Measurements from ENCODE around the gene L3MBTL4. TPM values are rescaled to one million over a fixed set of nuclear protein-coding genes. Genes with fewer than 3 reads are reported as not detected.

L3MBTL4 gene
- total RNA-seq, 1 experiment from 2014 or later, result not detected

DNA sequence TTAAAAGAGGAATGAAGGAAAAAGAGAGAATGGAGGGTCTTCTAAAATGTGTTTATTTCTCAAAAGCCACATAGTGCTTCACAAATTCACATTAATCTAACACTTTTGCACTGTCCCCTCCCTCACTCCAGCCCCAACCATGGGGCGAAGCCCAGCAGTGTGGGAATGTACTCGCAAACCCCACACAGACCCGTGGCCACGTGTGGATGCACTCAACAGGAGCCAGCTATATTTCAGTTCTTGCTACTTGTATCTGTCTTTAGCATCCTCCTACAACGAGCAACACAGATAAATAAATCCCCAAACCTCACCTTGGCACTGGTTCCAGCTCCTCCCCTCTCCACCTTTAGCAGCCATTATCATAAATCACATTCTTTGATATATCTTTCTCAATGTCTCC is 427.5 kb downstream of the L3MBTL4 start:
- intact Hi-C loops (cut with micrococcal nuclease; ENCODE audit: unreplicated experiment), result no loop called here
- H3K27ac ChIP-seq, result no peak overlapping the region
- no peaks in the 10 kb centered on the region for H3K9me2 ChIP-seq (ENCODE audit: insufficient read depth)
- no peaks in the 10 kb centered on the region for H3K36me3 ChIP-seq (ENCODE audit: low read depth)
- TF ChIP-seq, protein P1, sequence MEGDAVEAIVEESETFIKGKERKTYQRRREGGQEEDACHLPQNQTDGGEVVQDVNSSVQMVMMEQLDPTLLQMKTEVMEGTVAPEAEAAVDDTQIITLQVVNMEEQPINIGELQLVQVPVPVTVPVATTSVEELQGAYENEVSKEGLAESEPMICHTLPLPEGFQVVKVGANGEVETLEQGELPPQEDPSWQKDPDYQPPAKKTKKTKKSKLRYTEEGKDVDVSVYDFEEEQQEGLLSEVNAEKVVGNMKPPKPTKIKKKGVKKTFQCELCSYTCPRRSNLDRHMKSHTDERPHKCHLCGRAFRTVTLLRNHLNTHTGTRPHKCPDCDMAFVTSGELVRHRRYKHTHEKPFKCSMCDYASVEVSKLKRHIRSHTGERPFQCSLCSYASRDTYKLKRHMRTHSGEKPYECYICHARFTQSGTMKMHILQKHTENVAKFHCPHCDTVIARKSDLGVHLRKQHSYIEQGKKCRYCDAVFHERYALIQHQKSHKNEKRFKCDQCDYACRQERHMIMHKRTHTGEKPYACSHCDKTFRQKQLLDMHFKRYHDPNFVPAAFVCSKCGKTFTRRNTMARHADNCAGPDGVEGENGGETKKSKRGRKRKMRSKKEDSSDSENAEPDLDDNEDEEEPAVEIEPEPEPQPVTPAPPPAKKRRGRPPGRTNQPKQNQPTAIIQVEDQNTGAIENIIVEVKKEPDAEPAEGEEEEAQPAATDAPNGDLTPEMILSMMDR (conservative IDR thresholded peaks at IDR 0.05), result no peak
- TF ChIP-seq EZH2 (IDR thresholded peaks at IDR 0.05; ENCODE audit: low read depth), result no peak
- H3K9me3 ChIP-seq (ENCODE audit: insufficient read depth, low read depth), result no peaks in the 10 kb centered on the region
- CTCF ChIA-PET, result no interaction called here
- no peaks in the 10 kb centered on the region for H3K79me2 ChIP-seq (ENCODE audit: low read depth)
- POLR2A ChIA-PET (ENCODE audit: unreplicated experiment), result no interaction called here
- H3K4me3 ChIP-seq, result no peak overlapping the region
- no peaks in the 10 kb centered on the region for H4K20me1 ChIP-seq (ENCODE audit: insufficient read depth)
- H3K4me1 ChIP-seq (replicated peaks; ENCODE audit: insufficient read depth), result no peaks in the 10 kb centered on the region
- H3K4me2 ChIP-seq, result no peak overlapping the region
- no peak for DNase-seq
- no TSS peak for BruUV-seq (replicated peaks)
- no peak overlapping the region for H2AFZ ChIP-seq
- peaks cover 14% of the 10 kb centered on the region; the same call in 1 of the 2 replicates for H3K27me3 ChIP-seq (ENCODE audit: insufficient read depth, low read depth)
- no peaks in the 10 kb centered on the region for H3F3A ChIP-seq (ENCODE audit: insufficient read depth, low read depth)

DNA sequence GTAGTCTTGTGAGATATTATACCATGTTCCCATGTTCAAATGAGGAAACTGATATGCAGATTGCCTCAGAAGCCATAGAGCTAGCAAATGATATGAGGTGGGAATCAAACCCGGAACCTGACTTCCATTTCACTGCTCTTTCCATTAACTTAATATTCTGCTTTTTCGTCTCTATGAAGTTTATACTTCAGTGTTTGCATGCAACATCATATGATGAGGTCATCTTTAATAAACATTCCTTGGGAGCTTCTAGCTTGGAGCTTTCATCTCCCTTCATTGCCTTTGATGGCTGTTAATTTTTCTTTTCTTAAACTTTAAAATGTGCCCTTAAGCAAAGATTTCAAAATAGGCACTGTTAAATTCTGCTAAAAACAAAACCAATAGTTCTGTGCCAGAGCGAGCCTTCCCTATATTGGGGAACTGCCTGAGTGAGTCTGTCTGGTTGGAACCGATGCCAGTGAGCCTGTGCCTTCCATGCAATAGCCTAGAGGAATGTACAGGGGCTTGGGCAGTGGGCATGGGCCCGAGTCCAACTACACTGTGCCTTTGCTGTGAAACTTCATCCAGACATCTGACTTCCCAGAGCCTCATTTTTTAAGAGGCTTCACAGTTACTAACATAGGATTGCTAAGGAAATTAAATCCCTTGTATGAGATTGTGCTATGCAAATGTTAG is 428.3 kb downstream of the L3MBTL4 start:
- no TSS peak for BruUV-seq (replicated peaks)
- Histone ChIP-seq H3K9me2 (ENCODE audit: insufficient read depth) (no peaks in the 10 kb centered on the region), H3F3A (ENCODE audit: insufficient read depth, low read depth) (no peaks in the 10 kb centered on the region), H3K27me3 (ENCODE audit: insufficient read depth, low read depth) (0 out of 2 replicates have a peak, but pooled peaks cover 18% of the 10 kb centered on the region), H3K27ac (no peak overlapping the region), H3K9me3 (ENCODE audit: insufficient read depth, low read depth) (no peaks in the 10 kb centered on the region), H2AFZ (no peak overlapping the region), H3K4me3 (no peak overlapping the region), H3K36me3 (ENCODE audit: low read depth) (no peaks in the 10 kb centered on the region), H3K4me1 (replicated peaks; ENCODE audit: insufficient read depth) (no peaks in the 10 kb centered on the region), H4K20me1 (ENCODE audit: insufficient read depth) (no peaks in the 10 kb centered on the region), H3K4me2 (no peak overlapping the region), H3K79me2 (ENCODE audit: low read depth) (no peaks in the 10 kb centered on the region)
- CTCF ChIA-PET, result no interaction called here
- TF ChIP-seq, protein P1 (conservative IDR thresholded peaks at IDR 0.05), result no peak
- intact Hi-C loops (cut with micrococcal nuclease; ENCODE audit: unreplicated experiment), result no loop called here
- no peak for DNase-seq
- POLR2A ChIA-PET (ENCODE audit: unreplicated experiment), result no interaction called here

DNA sequence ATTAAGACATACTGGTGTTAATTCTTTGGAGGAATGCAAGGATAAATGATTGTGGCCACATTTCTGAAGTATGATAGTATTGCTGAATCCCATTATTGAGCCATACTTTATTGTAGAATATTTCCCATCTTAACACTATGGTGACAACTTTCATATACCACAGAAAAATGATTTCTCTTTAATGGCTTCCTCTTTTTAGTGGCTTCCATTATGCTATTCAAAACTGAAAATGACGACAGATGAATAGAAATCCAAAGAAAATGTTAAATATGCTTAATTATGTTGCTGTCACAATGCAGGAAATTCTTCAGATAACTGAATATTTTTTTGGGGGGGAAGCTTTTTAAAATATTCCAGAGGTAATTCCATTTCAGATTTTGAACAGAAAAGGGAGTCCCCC is 430.5 kb downstream of the L3MBTL4 start:
- H3K4me2 ChIP-seq, result no peak overlapping the region
- no peaks in the 10 kb centered on the region for H3K9me2 ChIP-seq (ENCODE audit: insufficient read depth)
- no peaks in the 10 kb centered on the region for H4K20me1 ChIP-seq (ENCODE audit: insufficient read depth)
- POLR2A ChIA-PET (ENCODE audit: unreplicated experiment), result no interaction called here
- H3K9me3 ChIP-seq (ENCODE audit: insufficient read depth, low read depth), result no peaks in the 10 kb centered on the region
- TF ChIP-seq, protein P1 (conservative IDR thresholded peaks at IDR 0.05), result no peak
- TF ChIP-seq EZH2 (IDR thresholded peaks at IDR 0.05; ENCODE audit: low read depth), result no peak
- intact Hi-C loops (cut with micrococcal nuclease; ENCODE audit: unreplicated experiment), result no loop called here
- CTCF ChIA-PET, result no interaction called here
- no peaks in the 10 kb centered on the region for H3K36me3 ChIP-seq (ENCODE audit: low read depth)
- peaks cover 23% of the 10 kb centered on the region; the same call in 1 of the 2 replicates for H3K27me3 ChIP-seq (ENCODE audit: insufficient read depth, low read depth)
- H3K79me2 ChIP-seq (ENCODE audit: low read depth), result no peaks in the 10 kb centered on the region
- H2AFZ ChIP-seq, result no peak overlapping the region
- no peaks in the 10 kb centered on the region for H3K4me1 ChIP-seq (replicated peaks; ENCODE audit: insufficient read depth)
- no peak overlapping the region for H3K27ac ChIP-seq
- no peak overlapping the region for H3K4me3 ChIP-seq
- no peaks in the 10 kb centered on the region for H3F3A ChIP-seq (ENCODE audit: insufficient read depth, low read depth)
- DNase-seq, result no peak
- BruUV-seq (replicated peaks), result no TSS peak
